Fibroblast of pulmonary artery (primary cell): ENCODE results near the gene NLRC5.

Experiments
- DNase-seq: peaks from one replicate; pipeline ENCODE4 v3.0.0-alpha.2; 2010; ENCODE audit warnings: low read depth
- H3K4me3 ChIP-seq: replicated peaks from 2 replicates; pipeline ENCODE4 v1.5.1; 2011; ENCODE audit warnings: low read depth, mild to moderate bottlenecking, control low read depth, low read length, moderate library complexity
- TF ChIP-seq, protein P1 (sequence below): IDR thresholded peaks from 2 replicates; pipeline ENCODE4 v1.5.1; 2011; ENCODE audit warnings: mild to moderate bottlenecking, control low read depth, low read length, inconsistent platforms; ENCODE audit errors: missing control alignments

The NLRC5 gene

DNA sequence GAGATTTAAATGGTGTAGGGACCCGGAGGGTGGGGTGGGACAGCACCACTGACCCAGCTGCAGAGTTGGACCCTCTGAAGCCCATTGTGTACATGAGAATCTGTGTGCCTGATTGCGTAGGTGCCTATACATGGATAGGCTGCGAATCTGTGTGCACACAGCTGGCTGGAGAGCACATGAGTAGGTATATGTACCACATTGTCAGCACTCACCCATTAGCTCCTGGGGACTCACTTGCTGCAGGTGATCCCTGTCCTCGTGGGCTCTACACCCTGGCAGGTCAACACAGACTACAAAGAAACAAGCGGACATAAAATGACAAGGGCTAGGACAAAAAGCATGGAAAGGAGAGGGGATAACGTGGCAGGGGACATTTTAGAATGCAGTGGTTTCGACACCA is 38.9 kb upstream of the NLRC5 start:
- TF ChIP-seq, protein P1, sequence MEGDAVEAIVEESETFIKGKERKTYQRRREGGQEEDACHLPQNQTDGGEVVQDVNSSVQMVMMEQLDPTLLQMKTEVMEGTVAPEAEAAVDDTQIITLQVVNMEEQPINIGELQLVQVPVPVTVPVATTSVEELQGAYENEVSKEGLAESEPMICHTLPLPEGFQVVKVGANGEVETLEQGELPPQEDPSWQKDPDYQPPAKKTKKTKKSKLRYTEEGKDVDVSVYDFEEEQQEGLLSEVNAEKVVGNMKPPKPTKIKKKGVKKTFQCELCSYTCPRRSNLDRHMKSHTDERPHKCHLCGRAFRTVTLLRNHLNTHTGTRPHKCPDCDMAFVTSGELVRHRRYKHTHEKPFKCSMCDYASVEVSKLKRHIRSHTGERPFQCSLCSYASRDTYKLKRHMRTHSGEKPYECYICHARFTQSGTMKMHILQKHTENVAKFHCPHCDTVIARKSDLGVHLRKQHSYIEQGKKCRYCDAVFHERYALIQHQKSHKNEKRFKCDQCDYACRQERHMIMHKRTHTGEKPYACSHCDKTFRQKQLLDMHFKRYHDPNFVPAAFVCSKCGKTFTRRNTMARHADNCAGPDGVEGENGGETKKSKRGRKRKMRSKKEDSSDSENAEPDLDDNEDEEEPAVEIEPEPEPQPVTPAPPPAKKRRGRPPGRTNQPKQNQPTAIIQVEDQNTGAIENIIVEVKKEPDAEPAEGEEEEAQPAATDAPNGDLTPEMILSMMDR = no peak
- H3K4me3 ChIP-seq = no peak overlapping the region
- DNase-seq = no peak

DNA sequence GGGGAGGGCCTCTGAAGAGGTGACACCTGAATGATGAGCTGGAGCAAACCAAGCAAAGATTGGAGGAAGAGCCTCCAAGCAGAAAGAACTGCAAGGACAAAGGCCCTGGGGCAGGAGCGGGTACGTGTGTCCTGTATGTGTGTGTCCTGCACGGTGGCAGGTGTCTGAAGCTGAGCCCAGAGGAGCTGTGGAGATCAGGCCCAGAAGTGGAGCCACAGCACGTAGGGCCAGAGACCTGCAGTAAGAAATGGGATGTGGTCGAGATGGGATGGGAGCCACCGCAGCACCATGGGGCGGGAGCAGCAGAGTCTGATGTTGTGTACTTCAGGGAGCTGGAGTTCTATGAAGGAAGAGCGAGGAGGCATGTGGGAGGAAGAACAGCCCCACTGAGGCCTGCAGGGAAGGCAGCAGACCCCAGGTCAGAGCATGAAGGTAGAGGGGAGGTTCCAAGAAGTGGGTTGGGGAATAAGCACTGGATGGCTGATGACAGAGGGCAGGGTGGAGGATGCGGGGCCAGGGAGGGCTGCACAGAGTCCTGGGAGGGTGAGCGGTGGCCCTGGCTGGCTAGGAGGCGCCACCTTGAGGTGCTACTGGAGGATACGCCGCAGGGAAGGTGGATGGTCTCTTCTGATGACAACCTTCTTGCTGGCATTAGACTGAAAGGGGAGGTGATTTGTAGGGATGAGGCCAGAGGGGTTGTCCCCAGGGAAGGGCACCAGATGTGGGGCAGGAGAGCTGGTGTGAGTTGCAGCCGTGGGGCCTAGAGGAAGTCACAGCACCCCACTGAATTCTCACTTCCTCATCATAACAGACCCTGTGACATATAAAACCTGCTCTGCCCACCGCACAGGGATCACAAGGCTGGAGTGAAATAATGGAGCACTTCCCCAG is 38.2 kb upstream of the NLRC5 start:
- TF ChIP-seq, protein P1 = peak; percentile 75

GRCh38 chr16:56953006-56953405 is 36.4 kb upstream of the NLRC5 start:
- no peak for DNase-seq
- TF ChIP-seq, protein P1 = no peak
- H3K4me3 ChIP-seq = no peak overlapping the region

More for the DNA sequence above, 38.2 kb upstream of the NLRC5 start:
- H3K4me3 ChIP-seq = no peak overlapping the region
- DNase-seq = peak; percentile 66

DNA sequence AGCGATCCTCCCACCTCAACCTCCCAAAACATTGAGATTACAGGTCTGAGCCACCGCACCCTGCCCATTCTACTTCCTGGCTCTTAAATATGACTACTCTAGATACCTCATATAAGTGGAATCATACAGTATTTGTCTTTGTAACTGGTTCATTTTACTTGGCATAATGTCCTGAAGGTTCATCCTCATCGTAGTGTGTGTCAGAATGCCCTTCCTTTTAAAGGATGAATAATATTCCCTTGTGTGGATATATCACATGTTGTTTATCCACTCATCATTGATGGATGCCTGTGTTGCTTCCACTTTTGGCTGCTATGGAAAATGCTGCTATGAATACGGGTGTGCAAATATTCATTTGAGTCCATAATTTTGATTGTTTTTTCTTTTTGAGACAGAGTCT is 33.3 kb upstream of the NLRC5 start:
- H3K4me3 ChIP-seq = no peak overlapping the region
- TF ChIP-seq, protein P1 = no peak
- no peak for DNase-seq

GRCh38 chr16:56956756-56957155 is 32.6 kb upstream of the NLRC5 start:
- H3K4me3 ChIP-seq = no peak overlapping the region
- TF ChIP-seq, protein P1 = peak; percentile 19
- no peak for DNase-seq

GRCh38 chr16:56960681-56961281 is 28.6 kb upstream of the NLRC5 start:
- H3K4me3 ChIP-seq = no peak overlapping the region
- peak; percentile 67 for DNase-seq
- TF ChIP-seq, protein P1 = no peak
